OCI-LY3 (cell line): ENCODE results near the gene ERC2.

Experiments used
- CTCF ChIP-seq: fragments of 200-600, 300-600 bp; sonication (generic); IDR thresholded peaks from 2 replicates; pipeline ENCODE4 v1.5.1; 2014; ENCODE audit warnings: antibody characterized with exemption, low read length, low read depth
- EZH2phosphoT487 ChIP-seq: fragments of 200-600 bp; shearing (Covaris generic); IDR thresholded peaks from 2 replicates; pipeline ENCODE4 v1.6.1; 2018; ENCODE audit warnings: antibody characterized with exemption, mixed run types, low read depth

- TF ChIP-seq CTCF (no peak), EZH2phosphoT487 (no peak)
Observed at GRCh38 chr3:55912880-55913279, 555.4 kb downstream of the ERC2 start.
